GM18505 (cell line): ENCODE measurements around the gene PLG.
"Not testable (repeated sequence)": the region's sequence is repeated elsewhere in the genome, so short reads cannot be mapped to it uniquely, and the experiment has no call there.

ENCODE experiments used
- ATAC-seq: cut with Tn5 transposase; IDR thresholded peaks from one replicate; pipeline ENCODE4 v1.9.1; 2021; ENCODE audit not compliant: unreplicated experiment
- POLR2A ChIP-seq: IDR thresholded peaks from 4 replicates; pipeline ENCODE4 v1.6.1; 2011; ENCODE audit warnings: borderline replicate concordance; ENCODE audit not compliant: insufficient read depth, insufficient read length; ENCODE audit errors: extremely low read depth

PLG gene

DNA sequence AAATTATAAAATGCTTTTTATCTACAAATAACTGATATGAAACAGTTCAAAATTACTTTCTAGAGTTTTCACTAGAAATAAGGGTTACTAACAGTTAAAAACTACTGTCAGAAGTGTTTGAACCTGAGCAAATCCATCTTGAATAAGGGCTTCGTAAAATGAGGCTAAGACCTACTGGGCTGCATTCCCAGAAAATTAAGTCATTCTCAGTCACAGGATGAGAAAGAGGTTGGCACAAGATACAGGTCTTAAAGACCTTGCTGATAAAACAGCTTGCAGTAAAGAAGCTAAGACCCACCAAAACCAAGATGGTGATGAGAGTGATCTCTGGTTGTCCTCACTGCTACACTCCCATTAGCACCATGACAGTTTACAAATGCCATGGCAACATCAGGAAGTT lies 93.7 kb downstream of the PLG start:
- TF ChIP-seq POLR2A, result no peak
- ATAC-seq, result no peak

DNA sequence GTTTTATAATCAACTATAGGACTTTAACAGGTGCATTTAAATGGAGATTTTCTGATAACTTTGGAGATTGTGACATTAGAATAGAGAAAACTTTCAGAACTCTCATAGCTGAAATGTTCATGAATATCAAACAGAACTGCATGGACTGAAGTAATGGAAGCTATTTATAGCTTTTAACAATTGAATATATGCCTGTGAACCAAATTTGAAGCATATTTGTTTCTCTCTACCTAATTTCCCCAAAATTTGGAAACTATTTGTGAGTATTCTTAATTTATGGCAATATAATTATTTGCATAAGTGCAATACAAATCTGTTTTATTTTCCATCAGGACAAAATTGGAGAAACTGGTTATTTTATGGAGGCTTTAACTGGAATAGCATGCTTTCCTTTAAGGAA lies 96.6 kb downstream of the PLG start:
- no peak for ATAC-seq
- no peak for TF ChIP-seq POLR2A

DNA sequence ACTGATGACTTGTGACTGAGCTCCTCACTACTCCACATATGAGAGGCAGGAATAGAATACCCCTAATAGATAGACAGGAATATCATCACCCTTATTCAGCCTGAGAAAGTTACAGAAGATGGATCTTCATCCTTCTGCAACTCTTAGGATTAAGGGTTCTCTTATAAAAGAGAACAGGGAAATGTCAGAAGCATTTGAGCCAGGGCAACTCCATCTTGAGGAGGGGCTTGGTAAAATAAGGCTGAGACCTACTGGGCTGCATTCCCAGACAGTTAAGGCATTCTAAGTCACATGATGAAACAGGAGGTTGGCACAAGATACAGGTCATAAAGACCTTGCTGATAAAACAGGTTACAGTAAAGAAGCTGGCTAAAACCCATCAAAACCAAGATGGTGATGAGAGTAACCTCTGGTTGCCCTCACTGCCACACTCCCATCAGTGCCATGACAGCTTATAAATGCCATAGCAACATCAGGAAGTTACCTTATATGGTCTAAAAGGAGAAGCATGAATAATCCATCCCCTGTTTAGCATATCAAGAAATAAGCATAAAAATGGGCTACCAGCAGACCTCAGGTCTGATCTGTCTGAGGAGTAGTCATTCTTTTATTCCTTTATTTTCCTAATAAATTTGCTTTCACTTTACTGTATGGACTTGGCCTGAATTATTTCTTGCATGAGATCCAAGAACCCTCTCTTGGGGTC lies 97.9 kb downstream of the PLG start:
- TF ChIP-seq POLR2A, result no peak
- ATAC-seq, result no peak

DNA sequence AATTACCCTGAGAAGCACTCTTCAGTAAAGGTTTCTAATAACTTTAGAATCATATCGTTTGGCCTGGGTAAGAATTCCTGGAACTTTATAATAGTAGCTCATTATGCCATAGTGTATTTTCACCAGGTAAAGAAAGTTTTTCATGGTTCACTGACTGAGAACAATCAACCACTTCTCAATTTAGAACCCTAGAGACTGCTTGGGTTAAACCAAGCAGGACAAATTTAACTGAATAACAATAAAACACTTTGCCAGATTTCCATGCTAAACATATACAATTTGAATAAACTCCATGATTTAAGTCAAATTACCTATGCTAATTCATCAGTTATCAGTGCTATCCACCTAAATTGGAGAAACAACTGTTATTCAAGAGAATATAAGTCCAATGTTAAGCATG lies 99.4 kb downstream of the PLG start:
- ATAC-seq, result no peak
- TF ChIP-seq POLR2A, result no peak

DNA sequence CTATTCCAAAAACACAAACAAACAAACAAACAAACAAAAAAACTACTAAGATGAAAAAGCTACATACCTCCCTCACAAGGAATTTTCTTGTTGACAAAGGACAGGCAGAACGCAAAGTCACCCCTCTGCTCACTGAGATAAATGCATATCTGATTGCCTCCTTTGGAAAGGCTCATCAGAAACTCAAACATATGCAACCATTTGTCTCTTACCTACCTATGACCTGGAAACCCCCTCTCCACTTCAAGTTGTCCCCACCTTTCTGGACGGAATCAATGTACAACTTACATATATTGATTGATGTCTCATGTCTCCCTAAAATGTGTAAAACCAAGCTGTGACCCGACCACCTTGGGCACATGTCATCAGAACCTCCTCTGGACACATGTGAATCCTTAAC lies 100.0 kb downstream of the PLG start:
- ATAC-seq, result not testable (repeated sequence)
